Effector memory CD4-positive, alpha-beta T cell (primary cell): ENCODE measurements around the gene CAMTA1.

Experiments used
- DNase-seq, 3 donors: peaks; one replicate each; pipeline ENCODE4 v3.0.0-alpha.2; 2020
- H3K27ac ChIP-seq: 2 replicates; pipeline ENCODE4 v1.7.0; 2013; ENCODE audit warnings: mild to moderate bottlenecking, low read length, moderate library complexity; ENCODE audit not compliant: insufficient read depth, poor library complexity, severe bottlenecking
- H3K27me3 ChIP-seq: replicated peaks from 2 replicates; pipeline ENCODE4 v1.7.0; 2013; ENCODE audit warnings: mild to moderate bottlenecking, low read length; ENCODE audit not compliant: insufficient read depth, control insufficient read depth, poor library complexity, severe bottlenecking
- H3K36me3 ChIP-seq: 2 replicates; pipeline ENCODE4 v1.7.0; 2013; ENCODE audit warnings: mild to moderate bottlenecking, low read length, moderate library complexity; ENCODE audit not compliant: control insufficient read depth, insufficient read depth
- H3K4me1 ChIP-seq: 2 replicates; pipeline ENCODE4 v1.7.0; 2013; ENCODE audit warnings: low read length, mild to moderate bottlenecking; ENCODE audit not compliant: control insufficient read depth, insufficient read depth, poor library complexity, severe bottlenecking
- H3K4me3 ChIP-seq: 2 replicates; pipeline ENCODE4 v1.7.0; 2013; ENCODE audit warnings: low read length, low read depth, mild to moderate bottlenecking; ENCODE audit not compliant: insufficient read depth, poor library complexity, severe bottlenecking
- H3K9me3 ChIP-seq: 2 replicates; pipeline ENCODE4 v1.7.0; 2013; ENCODE audit warnings: mild to moderate bottlenecking, low read length, moderate library complexity; ENCODE audit not compliant: control insufficient read depth

The CAMTA1 gene

GRCh38 chr1:6870571-6870970 is 85.3 kb downstream of the CAMTA1 start:
- Histone ChIP-seq H3K4me1 (no peaks in the 10 kb centered on the region), H3K4me3 (no peak overlapping the region), H3K36me3 (peaks cover 10% of the 10 kb centered on the region), H3K27me3 (no peaks in the 10 kb centered on the region), H3K27ac (no peak overlapping the region), H3K9me3 (no peaks in the 10 kb centered on the region)
- DNase-seq, result no peak

GRCh38 chr1:6871300-6871972 is 86.2 kb downstream of the CAMTA1 start:
- no peak for DNase-seq
- no peak overlapping the region for H3K27ac ChIP-seq
- H3K4me3 ChIP-seq, result no peak overlapping the region
- no peaks in the 10 kb centered on the region for H3K9me3 ChIP-seq
- H3K4me1 ChIP-seq, result no peaks in the 10 kb centered on the region
- peaks cover 10% of the 10 kb centered on the region for H3K36me3 ChIP-seq
- no peaks in the 10 kb centered on the region for H3K27me3 ChIP-seq

- Histone ChIP-seq H3K27me3 (no peaks in the 10 kb centered on the region), H3K27ac (no peak overlapping the region), H3K4me1 (no peaks in the 10 kb centered on the region), H3K36me3 (peaks cover 14% of the 10 kb centered on the region), H3K4me3 (no peak overlapping the region), H3K9me3 (no peaks in the 10 kb centered on the region)
- no peak for DNase-seq
Observed at GRCh38 chr1:6872573-6873261, 87.5 kb downstream of the CAMTA1 start.

GRCh38 chr1:6873298-6874015 is 88.2 kb downstream of the CAMTA1 start:
- DNase-seq, result no peak
- Histone ChIP-seq H3K9me3 (no peaks in the 10 kb centered on the region), H3K27me3 (no peaks in the 10 kb centered on the region), H3K36me3 (peaks cover 14% of the 10 kb centered on the region), H3K4me1 (no peaks in the 10 kb centered on the region), H3K4me3 (no peak overlapping the region), H3K27ac (no peak overlapping the region)

- H3K27me3 ChIP-seq, result no peaks in the 10 kb centered on the region
- no peaks in the 10 kb centered on the region for H3K4me1 ChIP-seq
- H3K4me3 ChIP-seq, result no peak overlapping the region
- H3K36me3 ChIP-seq, result peaks cover 14% of the 10 kb centered on the region
- H3K9me3 ChIP-seq, result no peaks in the 10 kb centered on the region
- H3K27ac ChIP-seq, result no peak overlapping the region
- no peak for DNase-seq
Observed at GRCh38 chr1:6874298-6874697, 89.0 kb downstream of the CAMTA1 start.

- no peak overlapping the region for H3K27ac ChIP-seq
- H3K27me3 ChIP-seq, result no peaks in the 10 kb centered on the region
- DNase-seq, result no peak
- H3K4me1 ChIP-seq, result no peaks in the 10 kb centered on the region
- no peak overlapping the region for H3K4me3 ChIP-seq
- no peaks in the 10 kb centered on the region for H3K9me3 ChIP-seq
- peaks cover 4% of the 10 kb centered on the region for H3K36me3 ChIP-seq
Observed at GRCh38 chr1:6880951-6881690, 95.9 kb downstream of the CAMTA1 start.

GRCh38 chr1:6882414-6882813 is 97.2 kb downstream of the CAMTA1 start:
- DNase-seq, result no peak
- no peaks in the 10 kb centered on the region for H3K9me3 ChIP-seq
- no peaks in the 10 kb centered on the region for H3K4me1 ChIP-seq
- no peak overlapping the region for H3K27ac ChIP-seq
- no peaks in the 10 kb centered on the region for H3K27me3 ChIP-seq
- H3K4me3 ChIP-seq, result no peak overlapping the region
- no peaks in the 10 kb centered on the region for H3K36me3 ChIP-seq

GRCh38 chr1:6884652-6885153 is 99.4 kb downstream of the CAMTA1 start:
- Histone ChIP-seq H3K4me1 (no peaks in the 10 kb centered on the region), H3K27me3 (no peaks in the 10 kb centered on the region), H3K27ac (no peak overlapping the region), H3K36me3 (no peaks in the 10 kb centered on the region), H3K9me3 (no peaks in the 10 kb centered on the region), H3K4me3 (no peak overlapping the region)
- no peak for DNase-seq

- Histone ChIP-seq H3K4me3 (no peak overlapping the region), H3K9me3 (no peaks in the 10 kb centered on the region), H3K36me3 (no peaks in the 10 kb centered on the region), H3K4me1 (no peaks in the 10 kb centered on the region), H3K27ac (no peak overlapping the region), H3K27me3 (no peaks in the 10 kb centered on the region)
- no peak for DNase-seq
Observed at GRCh38 chr1:6885426-6885825, 100.2 kb downstream of the CAMTA1 start.
